K562 (cell line): ENCODE results near the gene CCDC87. TPM values are rescaled to one million over a fixed set of nuclear protein-coding genes. Genes with fewer than 3 reads are reported as not detected.

Experiments used
- E2F8 ChIP-seq: fragments of 450-650 bp; IDR thresholded peaks from 2 replicates; pipeline ENCODE4 v1.7.1; 2018; ENCODE audit warnings: mild to moderate bottlenecking, low read depth; ENCODE audit not compliant: partially characterized antibody
- EP400 ChIP-seq: fragments of 450-650 bp; IDR thresholded peaks from 2 replicates; pipeline ENCODE4 v1.6.1; 2017; ENCODE audit warnings: antibody characterized with exemption, mild to moderate bottlenecking, moderate library complexity
- FOXA3 ChIP-seq, 2 experiments: fragments of 450-650 bp in 1 of 2; sonication (generic) in 1 of 2; formaldehyde crosslinking; IDR thresholded peaks in 1 of 2; conservative IDR thresholded peaks in 1 of 2; 2 replicates each; pipeline versions ENCODE4 v1.4.0 to v1.8.0; 2020 to 2022; ENCODE audit warnings: mild to moderate bottlenecking in 2 of 2, missing genetic modification reagents in 1 of 2
- FOXP4 ChIP-seq: sonication (generic); formaldehyde crosslinking; IDR thresholded peaks from 2 replicates; pipeline ENCODE4 v1.8.0; 2022; ENCODE audit warnings: mild to moderate bottlenecking, missing genetic modification reagents, borderline replicate concordance
- HDAC3 ChIP-seq: fragments of 450-650 bp; IDR thresholded peaks from 2 replicates; pipeline ENCODE4 v1.6.1; 2018; ENCODE audit warnings: borderline replicate concordance, mild to moderate bottlenecking, moderate library complexity; ENCODE audit not compliant: partially characterized antibody
- HDGF ChIP-seq: fragments of 450-650 bp; IDR thresholded peaks from 2 replicates; pipeline ENCODE4 v1.6.1; 2016
- HOXB6 ChIP-seq: fragments of 250-450 bp; sonication (Bioruptor Pico); IDR thresholded peaks from 2 replicates; pipeline ENCODE4 v1.5.1; 2022; ENCODE audit warnings: mild to moderate bottlenecking, borderline replicate concordance
- MEF2A ChIP-seq: IDR thresholded peaks from 2 replicates; pipeline ENCODE4 v1.6.1; 2011; ENCODE audit warnings: low read depth, mild to moderate bottlenecking, low read length, moderate library complexity; ENCODE audit not compliant: control insufficient read depth
- MEF2D ChIP-seq: conservative IDR thresholded peaks from 2 replicates; pipeline ENCODE4 v1.6.1; 2016; ENCODE audit warnings: low read depth, missing genetic modification characterization, missing compliant biosample characterization
- NFIX ChIP-seq: fragments of 250-450 bp; sonication (Bioruptor Pico); IDR thresholded peaks from 2 replicates; pipeline ENCODE4 v1.4.0; 2020; ENCODE audit warnings: low read depth, mild to moderate bottlenecking, moderate library complexity
- NR0B1 ChIP-seq: fragments of 450-650 bp; IDR thresholded peaks from one replicate; pipeline ENCODE4 v1.6.1; 2018; ENCODE audit warnings: mild to moderate bottlenecking, moderate library complexity; ENCODE audit not compliant: partially characterized antibody
- STAG1 ChIP-seq: sonication (generic); formaldehyde crosslinking; IDR thresholded peaks from 2 replicates; pipeline ENCODE4 v1.5.0; 2020; ENCODE audit warnings: missing genetic modification reagents, borderline replicate concordance
- TEAD4 ChIP-seq, 2 experiments: sonication (generic) in 1 of 2; formaldehyde crosslinking in 1 of 2; IDR thresholded peaks; 2 replicates each; pipeline versions ENCODE4 v1.6.1 to v1.8.0; 2012 to 2022; ENCODE audit warnings: borderline replicate concordance in 1 of 2, inconsistent platforms in 1 of 2, low read length in 1 of 2, mild to moderate bottlenecking in 1 of 2, missing genetic modification reagents in 1 of 2
- ZEB2 ChIP-seq: fragments of 450-650 bp; IDR thresholded peaks from 2 replicates; pipeline ENCODE4 v1.6.1; 2016
- ZNF311 ChIP-seq: fragments of 250-450 bp; sonication (Bioruptor Pico); IDR thresholded peaks from 2 replicates; pipeline ENCODE4 v1.4.0; 2020; ENCODE audit warnings: mild to moderate bottlenecking, moderate library complexity
- ZNF586 ChIP-seq: fragments of 450-650 bp; formaldehyde crosslinking; conservative IDR thresholded peaks from 2 replicates; pipeline ENCODE4 v1.4.0; 2020; ENCODE audit warnings: mild to moderate bottlenecking, moderate library complexity
- ZNF589 ChIP-seq: fragments of 200-800 bp; sonication (Bioruptor generic); IDR thresholded peaks from 2 replicates; pipeline ENCODE4 v1.6.1; 2016; ENCODE audit warnings: low read depth, missing genetic modification characterization, missing compliant biosample characterization
- ZNF655 ChIP-seq: fragments of 250-450 bp; sonication (Bioruptor Pico); IDR thresholded peaks from 2 replicates; pipeline ENCODE4 v1.5.0; 2021
- polyA plus RNA-seq, 8 experiments: library from polyadenylated mRNA; depleted of rRNA in 4 of 8; stranded (reverse) in 5 of 8; unstranded in 3 of 8; fragments of >200 nt; fragmentation: Nextera tagmentation in 2 of 8; fragmentation: Illumina TruSeq in 1 of 8; extraction: Ambion mirVana in 2 of 8; extraction: Trizol in 1 of 8; gene quantifications; 2 replicates each; pipeline versions ENCODE4 v1.2.1 to v1.2.3, GENCODE V29; 2011 to 2014; ENCODE audit warnings: inconsistent platforms in 1 of 8, missing spikeins in 1 of 8
- total RNA-seq, 7 experiments: library from RNA; depleted of rRNA in 6 of 7; stranded (reverse); fragments of >200 nt in 6 of 7; fragmentation: Illumina TruSeq in 2 of 7; extraction: Trizol in 2 of 7; gene quantifications; 2 replicates each; pipeline versions ENCODE4 v1.2.1 to v1.2.3, GENCODE V29; 2011 to 2021; ENCODE audit warnings: low replicate concordance in 1 of 7

Gene CCDC87
- total and polyA plus RNA-seq, 9 of the 15 experiments (the other 6 are each of a cell fraction or from before 2014, with no cell fraction given) = 0.03 to 0.44 (median 0.15) TPM; not detected in 1

GRCh38 chr11:66568124-66568916 lies 24.5 kb downstream of the CCDC87 start, which contains the start of gene CTSF (continued):
- TF ChIP-seq E2F8 = no peak
- 0 out of 2 replicates have a peak, but pooled peaks have one; percentile 48 for TF ChIP-seq ZNF589 (CRISPR knock-in tag)
- no peak; the same call in 1 of the 2 replicates for TF ChIP-seq EP400
- TF ChIP-seq FOXA3 (CRISPR knock-in tag; conservative IDR thresholded peaks at IDR 0.05 in 1 of 2, IDR thresholded peaks at IDR 0.05 in 1 of 2) = peak; percentile 88 to 99
- TF ChIP-seq FOXP4 (CRISPR knock-in tag) = no peak
- no peak for TF ChIP-seq ZNF586 (CRISPR knock-in tag)
- no peak for TF ChIP-seq NFIX (CRISPR knock-in tag)
- no peak for TF ChIP-seq MEF2D (tag)
- 0 out of 2 replicates have a peak, but pooled peaks have one; percentile 16 for TF ChIP-seq TEAD4 (IDR thresholded peaks at IDR 0.05; ENCODE audit: low read length)
- TF ChIP-seq TEAD4 (CRISPR knock-in tag; IDR thresholded peaks at IDR 0.05; ENCODE audit: borderline replicate concordance) = no peak
- no peak for TF ChIP-seq ZNF311 (CRISPR knock-in tag)
- no peak for TF ChIP-seq ZNF655 (CRISPR knock-in tag)
- TF ChIP-seq NR0B1 = no peak
- no peak for TF ChIP-seq HDGF
- no peak for TF ChIP-seq HOXB6 (CRISPR knock-in tag)
- no peak for TF ChIP-seq ZEB2
- TF ChIP-seq HDAC3 = no peak
- TF ChIP-seq MEF2A = no peak
- peak; percentile 45 for TF ChIP-seq STAG1 (CRISPR knock-in tag)
